Panc1 (cell line): ENCODE results near the gene RNASE7.

Source experiments
- POLR2AphosphoS5 ChIP-seq: IDR thresholded peaks from 2 replicates; pipeline ENCODE4 v1.6.1; 2012; ENCODE audit warnings: mild to moderate bottlenecking, low read depth, low read length, moderate library complexity
- SIN3A ChIP-seq: IDR thresholded peaks from 2 replicates; pipeline ENCODE4 v1.6.1; 2012; ENCODE audit warnings: low read depth, mild to moderate bottlenecking, low read length, moderate library complexity, borderline replicate concordance; ENCODE audit not compliant: insufficient read depth
- TF ChIP-seq, protein P1 (sequence below): fragments of 450-650 bp; IDR thresholded peaks from 2 replicates; pipeline ENCODE4 v1.5.1; 2017; ENCODE audit warnings: mild to moderate bottlenecking
- TF ChIP-seq, protein P2 (sequence below), 2 experiments: IDR thresholded peaks; 2 replicates each; pipeline ENCODE4 v1.6.1; 2011 to 2012; ENCODE audit warnings: low read depth in 2 of 2, control low read depth in 1 of 2, low read length in 1 of 2, mild to moderate bottlenecking in 1 of 2, moderate library complexity in 1 of 2; ENCODE audit not compliant: insufficient read depth in 1 of 2

DNA sequence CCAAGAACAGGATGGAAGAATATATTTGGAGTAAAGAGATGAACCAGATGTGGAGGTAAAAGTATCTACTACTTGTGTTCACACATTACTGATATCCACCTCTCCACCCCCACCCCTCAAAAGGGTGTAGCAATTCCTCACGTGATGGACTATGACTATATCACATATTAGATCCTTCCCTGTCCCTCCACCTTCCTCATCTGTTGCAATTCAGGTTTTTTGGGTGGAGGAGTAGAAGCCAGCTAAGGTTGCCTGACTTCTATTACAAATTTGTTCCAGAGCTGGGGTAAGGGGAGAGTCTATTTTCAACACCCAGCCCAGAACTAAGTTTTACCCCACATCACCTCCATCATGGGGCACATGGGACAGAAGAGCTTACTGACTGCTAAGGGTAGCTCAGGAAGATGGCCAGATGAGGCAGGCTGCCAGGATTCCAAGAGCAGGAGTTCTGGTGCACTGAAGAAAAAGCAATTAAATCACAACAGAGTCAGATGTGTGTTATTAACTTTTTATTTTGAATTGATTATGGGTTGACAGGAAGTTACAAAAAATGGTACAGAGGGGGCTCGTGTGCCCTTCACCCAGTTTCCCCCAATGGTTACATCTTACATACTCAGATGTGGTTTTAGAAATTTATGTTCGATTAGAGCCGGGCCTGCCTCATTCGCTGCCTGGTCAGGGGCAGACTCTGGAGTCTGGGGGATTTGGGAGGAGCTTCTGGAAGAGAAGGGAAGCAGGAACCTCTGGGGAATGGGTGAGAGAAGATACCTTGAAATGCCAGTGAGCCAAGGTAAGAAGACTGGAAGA, 9.6 kb upstream of the RNASE7 start:
- TF ChIP-seq, protein P1, sequence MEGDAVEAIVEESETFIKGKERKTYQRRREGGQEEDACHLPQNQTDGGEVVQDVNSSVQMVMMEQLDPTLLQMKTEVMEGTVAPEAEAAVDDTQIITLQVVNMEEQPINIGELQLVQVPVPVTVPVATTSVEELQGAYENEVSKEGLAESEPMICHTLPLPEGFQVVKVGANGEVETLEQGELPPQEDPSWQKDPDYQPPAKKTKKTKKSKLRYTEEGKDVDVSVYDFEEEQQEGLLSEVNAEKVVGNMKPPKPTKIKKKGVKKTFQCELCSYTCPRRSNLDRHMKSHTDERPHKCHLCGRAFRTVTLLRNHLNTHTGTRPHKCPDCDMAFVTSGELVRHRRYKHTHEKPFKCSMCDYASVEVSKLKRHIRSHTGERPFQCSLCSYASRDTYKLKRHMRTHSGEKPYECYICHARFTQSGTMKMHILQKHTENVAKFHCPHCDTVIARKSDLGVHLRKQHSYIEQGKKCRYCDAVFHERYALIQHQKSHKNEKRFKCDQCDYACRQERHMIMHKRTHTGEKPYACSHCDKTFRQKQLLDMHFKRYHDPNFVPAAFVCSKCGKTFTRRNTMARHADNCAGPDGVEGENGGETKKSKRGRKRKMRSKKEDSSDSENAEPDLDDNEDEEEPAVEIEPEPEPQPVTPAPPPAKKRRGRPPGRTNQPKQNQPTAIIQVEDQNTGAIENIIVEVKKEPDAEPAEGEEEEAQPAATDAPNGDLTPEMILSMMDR = no peak
- TF ChIP-seq, protein P2, sequence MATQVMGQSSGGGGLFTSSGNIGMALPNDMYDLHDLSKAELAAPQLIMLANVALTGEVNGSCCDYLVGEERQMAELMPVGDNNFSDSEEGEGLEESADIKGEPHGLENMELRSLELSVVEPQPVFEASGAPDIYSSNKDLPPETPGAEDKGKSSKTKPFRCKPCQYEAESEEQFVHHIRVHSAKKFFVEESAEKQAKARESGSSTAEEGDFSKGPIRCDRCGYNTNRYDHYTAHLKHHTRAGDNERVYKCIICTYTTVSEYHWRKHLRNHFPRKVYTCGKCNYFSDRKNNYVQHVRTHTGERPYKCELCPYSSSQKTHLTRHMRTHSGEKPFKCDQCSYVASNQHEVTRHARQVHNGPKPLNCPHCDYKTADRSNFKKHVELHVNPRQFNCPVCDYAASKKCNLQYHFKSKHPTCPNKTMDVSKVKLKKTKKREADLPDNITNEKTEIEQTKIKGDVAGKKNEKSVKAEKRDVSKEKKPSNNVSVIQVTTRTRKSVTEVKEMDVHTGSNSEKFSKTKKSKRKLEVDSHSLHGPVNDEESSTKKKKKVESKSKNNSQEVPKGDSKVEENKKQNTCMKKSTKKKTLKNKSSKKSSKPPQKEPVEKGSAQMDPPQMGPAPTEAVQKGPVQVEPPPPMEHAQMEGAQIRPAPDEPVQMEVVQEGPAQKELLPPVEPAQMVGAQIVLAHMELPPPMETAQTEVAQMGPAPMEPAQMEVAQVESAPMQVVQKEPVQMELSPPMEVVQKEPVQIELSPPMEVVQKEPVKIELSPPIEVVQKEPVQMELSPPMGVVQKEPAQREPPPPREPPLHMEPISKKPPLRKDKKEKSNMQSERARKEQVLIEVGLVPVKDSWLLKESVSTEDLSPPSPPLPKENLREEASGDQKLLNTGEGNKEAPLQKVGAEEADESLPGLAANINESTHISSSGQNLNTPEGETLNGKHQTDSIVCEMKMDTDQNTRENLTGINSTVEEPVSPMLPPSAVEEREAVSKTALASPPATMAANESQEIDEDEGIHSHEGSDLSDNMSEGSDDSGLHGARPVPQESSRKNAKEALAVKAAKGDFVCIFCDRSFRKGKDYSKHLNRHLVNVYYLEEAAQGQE (IDR thresholded peaks at IDR 0.05; ENCODE audit: insufficient read depth in 1 of 2, low read depth in 2 of 2, low read length in 1 of 2) = no peak
- TF ChIP-seq POLR2AphosphoS5 (no peak), SIN3A (no peak)
